ENCODE data around the gene FBXO36.

Gene FBXO36

GRCh38 chr2:229974266-229974665 is 52.0 kb downstream of the FBXO36 start:
- DNase-seq = no peak

GRCh38 chr2:229980431-229981184 is 58.3 kb downstream of the FBXO36 start:
- DNase-seq = no peak

GRCh38 chr2:229993236-229993635 is 70.9 kb downstream of the FBXO36 start:
- no peak for DNase-seq

- no peak for DNase-seq
These were observed 74.0 kb downstream of the FBXO36 start for GRCh38 chr2:229996320-229996719.

- DNase-seq = no peak
These were observed 75.3 kb downstream of the FBXO36 start for GRCh38 chr2:229997565-229997964.

GRCh38 chr2:230000118-230000841 is 78.0 kb downstream of the FBXO36 start:
- DNase-seq = no peak

GRCh38 chr2:230007931-230008707 is 85.8 kb downstream of the FBXO36 start:
- peak; percentile 68 for DNase-seq

GRCh38 chr2:230008708-230009066 is 86.4 kb downstream of the FBXO36 start:
- DNase-seq = no peak

GRCh38 chr2:230010501-230010900 is 88.2 kb downstream of the FBXO36 start:
- DNase-seq = no peak

GRCh38 chr2:230011617-230012016 is 89.3 kb downstream of the FBXO36 start:
- DNase-seq = no peak

- DNase-seq = no peak
These were observed 90.1 kb downstream of the FBXO36 start for GRCh38 chr2:230012267-230012884.

- no peak for DNase-seq
These were observed 94.5 kb downstream of the FBXO36 start for GRCh38 chr2:230016844-230017243.

- no peak for DNase-seq
These were observed 95.8 kb downstream of the FBXO36 start for GRCh38 chr2:230018153-230018552.

GRCh38 chr2:230019742-230020141 is 97.4 kb downstream of the FBXO36 start:
- DNase-seq = no peak

GRCh38 chr2:230023313-230023712 is 101.0 kb downstream of the FBXO36 start:
- DNase-seq = no peak

- DNase-seq = no peak
These were observed 119.9 kb downstream of the FBXO36 start for GRCh38 chr2:230042195-230042594.

GRCh38 chr2:230043025-230043424 is 120.7 kb downstream of the FBXO36 start:
- DNase-seq = no peak

GRCh38 chr2:230043461-230043860 is 121.2 kb downstream of the FBXO36 start:
- no peak for DNase-seq

GRCh38 chr2:230046491-230046890 is 124.2 kb downstream of the FBXO36 start:
- DNase-seq = no peak

GRCh38 chr2:230048010-230048671 is 125.8 kb downstream of the FBXO36 start:
- no peak for DNase-seq

- no peak for DNase-seq
These were observed 127.8 kb downstream of the FBXO36 start for GRCh38 chr2:230050136-230050535.

GRCh38 chr2:230052299-230052698 is 130.0 kb downstream of the FBXO36 start:
- DNase-seq = no peak

All from effector CD4-positive, alpha-beta T cell (primary cell).